GM10248 (cell line): Measurements from ENCODE around the gene COL1A1.

ENCODE experiments used
- CTCF ChIA-PET: fragments of 300-600 bp; sonication (Branson Sonifier 250); formaldehyde crosslinking; extraction: SDS; loops from one replicate; lab custom pipeline; 2021; ENCODE audit warnings: antibody characterized with exemption; lab: Yijun Ruan, JAX
- POLR2A ChIA-PET: fragments of 350-650 bp; sonication (Branson Sonifier 250); formaldehyde crosslinking; extraction: SDS; loops from one replicate; lab custom pipeline; 2020; ENCODE audit warnings: antibody characterized with exemption; lab: Yijun Ruan, JAX
- DNase-seq: peaks from one replicate; pipeline ENCODE4 v3.0.0; 2012; ENCODE audit errors: extremely low spot score
- CTCF ChIP-seq: IDR thresholded peaks from 2 replicates; pipeline ENCODE4 v1.5.1; 2012; ENCODE audit warnings: mild to moderate bottlenecking, low read depth; ENCODE audit errors: extremely low read depth, missing control alignments, control extremely low read depth

The COL1A1 gene

GRCh38 chr17:50144355-50144754, 57.1 kb downstream of the COL1A1 start:
- no peak for TF ChIP-seq CTCF
- ChIA-PET POLR2A (no interaction called here), CTCF (interaction anchor here (1.1 to 10.7 kb wide), 7 partner anchors 9 to 56 kb away, joined by 3 to 96 read pairs (median 5); no protein-coding TSS in a partner anchor)
- DNase-seq, result no peak

- ChIA-PET CTCF (interaction anchor here (1.1 to 10.7 kb wide), 7 partner anchors 8 to 56 kb away, joined by 3 to 96 read pairs (median 7); no protein-coding TSS in a partner anchor), POLR2A (interaction anchor here (1.2 kb wide), 1 partner anchor 8 kb away, joined by 3 read pairs; no protein-coding TSS in a partner anchor)
- no peak for TF ChIP-seq CTCF
- DNase-seq, result no peak
Measured at GRCh38 chr17:50143461-50144176, 57.8 kb downstream of the COL1A1 start.

GRCh38 chr17:50141745-50142110, 59.7 kb downstream of the COL1A1 start:
- CTCF ChIA-PET, result interaction anchor here (0.9 to 6.2 kb wide), 7 partner anchors 10 to 47 kb away, joined by 3 to 60 read pairs (median 7); partner anchors contain the start of gene PDK2

GRCh38 chr17:50141026-50141744, 60.2 kb downstream of the COL1A1 start:
- ChIA-PET CTCF (interaction anchor here (0.8 to 6.2 kb wide), 11 partner anchors 8 to 74 kb away, joined by 3 to 60 read pairs (median 7); partner anchors contain the start of genes PDK2 and PPP1R9B), POLR2A (no interaction called here)
- TF ChIP-seq CTCF, result no peak
- no peak for DNase-seq

More at GRCh38 chr17:50141745-50142110, 59.7 kb downstream of the COL1A1 start:
- POLR2A ChIA-PET, result no interaction called here
- TF ChIP-seq CTCF, result no peak
- no peak for DNase-seq

GRCh38 chr17:50139950-50140885, 61.2 kb downstream of the COL1A1 start:
- peak; percentile 87 for TF ChIP-seq CTCF
- POLR2A ChIA-PET, result no interaction called here
- DNase-seq, result peak; percentile 87
- CTCF ChIA-PET, result interaction anchor here (0.8 to 6.2 kb wide), 15 partner anchors 8 to 73 kb away, joined by 3 to 60 read pairs (median 7); partner anchors contain the start of genes COL1A1, PPP1R9B and SGCA
